Measurements from ENCODE around the gene RAD51D. TPM values are rescaled to one million over a fixed set of nuclear protein-coding genes. Genes with fewer than 3 reads are reported as not detected.

RAD51D gene
- total RNA-seq, 1 experiment from 2014 or later = 7.2 TPM

GRCh38 chr17:35147375-35147905 lies 27.8 kb upstream of the RAD51D start, which contains the start of gene UNC45B:
Gene UNC45B, plus strand, starts transcription at chr17:35147817. Its CDS starts 447 bp downstream, at chr17:35148264.
- Histone ChIP-seq H3K4me1 (ENCODE audit: low read length) (no peaks in the 10 kb centered on the region), H3K4me2 (ENCODE audit: low read depth, low read length, poor library complexity, severe bottlenecking) (no peak within 1 kb of the TSS), H3K4me3 (ENCODE audit: low read length) (no peak within 1 kb of the TSS), H3K36me3 (ENCODE audit: insufficient read depth, low read length) (no peaks in the 10 kb centered on the region), H3K27ac (ENCODE audit: low read length) (no peak within 1 kb of the TSS), H3K79me2 (ENCODE audit: low read length) (no peaks in the 10 kb centered on the region), H3K9me2 (replicated peaks; ENCODE audit: insufficient read depth, low read length) (no peaks in the 10 kb centered on the region), H4K20me1 (ENCODE audit: insufficient read depth, low read depth, low read length) (no peaks in the 10 kb centered on the region), H2AFZ (ENCODE audit: low read length) (no peak within 1 kb of the TSS), H3K9ac (ENCODE audit: low read length) (no peak within 1 kb of the TSS), H3K9me3 (ENCODE audit: low read length) (no peaks in the 10 kb centered on the region), H3K27me3 (ENCODE audit: low read length) (no peaks in the 10 kb centered on the region)
- DNase-seq = no peak

GRCh38 chr17:35146214-35146833 lies 26.7 kb upstream of the RAD51D start:
- Histone ChIP-seq H3K9ac (ENCODE audit: low read length) (no peak overlapping the region), H3K4me2 (ENCODE audit: low read depth, low read length, poor library complexity, severe bottlenecking) (no peak overlapping the region), H3K79me2 (ENCODE audit: low read length) (peaks cover 8% of the 10 kb centered on the region), H3K4me3 (ENCODE audit: low read length) (no peak overlapping the region), H4K20me1 (ENCODE audit: insufficient read depth, low read depth, low read length) (no peaks in the 10 kb centered on the region), H3K36me3 (ENCODE audit: insufficient read depth, low read length) (no peaks in the 10 kb centered on the region), H3K9me2 (replicated peaks; ENCODE audit: insufficient read depth, low read length) (no peaks in the 10 kb centered on the region), H2AFZ (ENCODE audit: low read length) (no peak overlapping the region), H3K27ac (ENCODE audit: low read length) (no peak overlapping the region), H3K27me3 (ENCODE audit: low read length) (no peaks in the 10 kb centered on the region), H3K9me3 (ENCODE audit: low read length) (no peaks in the 10 kb centered on the region), H3K4me1 (ENCODE audit: low read length) (no peaks in the 10 kb centered on the region)
- DNase-seq = no peak

GRCh38 chr17:35144840-35145239 lies 25.2 kb upstream of the RAD51D start:
- H3K27ac ChIP-seq (ENCODE audit: low read length) = no peak overlapping the region
- H3K9me3 ChIP-seq (ENCODE audit: low read length) = no peaks in the 10 kb centered on the region
- H3K79me2 ChIP-seq (ENCODE audit: low read length) = peaks cover 21% of the 10 kb centered on the region
- H4K20me1 ChIP-seq (ENCODE audit: insufficient read depth, low read depth, low read length) = 0 out of 2 replicates have a peak, but pooled peaks cover 3% of the 10 kb centered on the region
- no peaks in the 10 kb centered on the region for H3K36me3 ChIP-seq (ENCODE audit: insufficient read depth, low read length)
- no peak overlapping the region for H3K9ac ChIP-seq (ENCODE audit: low read length)
- H2AFZ ChIP-seq (ENCODE audit: low read length) = no peak overlapping the region
- H3K9me2 ChIP-seq (replicated peaks; ENCODE audit: insufficient read depth, low read length) = no peaks in the 10 kb centered on the region
- H3K27me3 ChIP-seq (ENCODE audit: low read length) = no peaks in the 10 kb centered on the region
- DNase-seq = no peak
- peaks cover 10% of the 10 kb centered on the region for H3K4me1 ChIP-seq (ENCODE audit: low read length)
- H3K4me2 ChIP-seq (ENCODE audit: low read depth, low read length, poor library complexity, severe bottlenecking) = no peak overlapping the region
- H3K4me3 ChIP-seq (ENCODE audit: low read length) = no peak overlapping the region

GRCh38 chr17:35142467-35142796 lies 22.8 kb upstream of the RAD51D start:
- Histone ChIP-seq H3K27ac (ENCODE audit: low read length) (no peak overlapping the region), H3K9me3 (ENCODE audit: low read length) (no peaks in the 10 kb centered on the region), H3K4me3 (ENCODE audit: low read length) (0 out of 2 replicates have a peak overlapping the region, but pooled peaks have one; percentile 94), H3K4me2 (ENCODE audit: low read depth, low read length, poor library complexity, severe bottlenecking) (peak overlapping the region; percentile 79), H3K9ac (ENCODE audit: low read length) (no peak overlapping the region), H2AFZ (ENCODE audit: low read length) (no peak overlapping the region), H3K4me1 (ENCODE audit: low read length) (peaks cover 10% of the 10 kb centered on the region), H3K36me3 (ENCODE audit: insufficient read depth, low read length) (peaks cover 19% of the 10 kb centered on the region; the same call in 1 of the 2 replicates), H4K20me1 (ENCODE audit: insufficient read depth, low read depth, low read length) (0 out of 2 replicates have a peak, but pooled peaks cover 7% of the 10 kb centered on the region), H3K27me3 (ENCODE audit: low read length) (no peaks in the 10 kb centered on the region), H3K9me2 (replicated peaks; ENCODE audit: insufficient read depth, low read length) (no peaks in the 10 kb centered on the region), H3K79me2 (ENCODE audit: low read length) (peaks cover 38% of the 10 kb centered on the region)
- no peak for DNase-seq

GRCh38 chr17:35141681-35142466 lies 22.2 kb upstream of the RAD51D start, which contains the start of gene NLE1:
Gene NLE1, minus strand, starts transcription at chr17:35142303. Its CDS starts 28 bp downstream, at chr17:35142275.
- peak within 1 kb of the TSS; percentile 7; the same call in 1 of the 2 replicates for H3K27ac ChIP-seq (ENCODE audit: low read length)
- peak within 1 kb of the TSS; percentile 94 for H3K4me3 ChIP-seq (ENCODE audit: low read length)
- DNase-seq = peak; percentile 93
- H3K9me3 ChIP-seq (ENCODE audit: low read length) = no peaks in the 10 kb centered on the region
- no peaks in the 10 kb centered on the region for H3K27me3 ChIP-seq (ENCODE audit: low read length)
- peaks cover 38% of the 10 kb centered on the region for H3K79me2 ChIP-seq (ENCODE audit: low read length)
- H3K4me2 ChIP-seq (ENCODE audit: low read depth, low read length, poor library complexity, severe bottlenecking) = peak within 1 kb of the TSS; percentile 79
- H2AFZ ChIP-seq (ENCODE audit: low read length) = no peak within 1 kb of the TSS
- peaks cover 10% of the 10 kb centered on the region for H3K4me1 ChIP-seq (ENCODE audit: low read length)
- 0 out of 2 replicates have a peak, but pooled peaks cover 7% of the 10 kb centered on the region for H4K20me1 ChIP-seq (ENCODE audit: insufficient read depth, low read depth, low read length)
- peaks cover 21% of the 10 kb centered on the region for H3K36me3 ChIP-seq (ENCODE audit: insufficient read depth, low read length)
- no peaks in the 10 kb centered on the region for H3K9me2 ChIP-seq (replicated peaks; ENCODE audit: insufficient read depth, low read length)
- H3K9ac ChIP-seq (ENCODE audit: low read length) = peak within 1 kb of the TSS; percentile 92

GRCh38 chr17:35138218-35138617 lies 18.6 kb upstream of the RAD51D start:
- no peaks in the 10 kb centered on the region for H3K27me3 ChIP-seq (ENCODE audit: low read length)
- H3K79me2 ChIP-seq (ENCODE audit: low read length) = peaks cover 38% of the 10 kb centered on the region
- H3K36me3 ChIP-seq (ENCODE audit: insufficient read depth, low read length) = peaks cover 48% of the 10 kb centered on the region

GRCh38 chr17:35135322-35135721 lies 15.7 kb upstream of the RAD51D start:
- no peak overlapping the region for H3K9ac ChIP-seq (ENCODE audit: low read length)
- no peaks in the 10 kb centered on the region for H3K9me2 ChIP-seq (replicated peaks; ENCODE audit: insufficient read depth, low read length)
- DNase-seq = no peak
- H2AFZ ChIP-seq (ENCODE audit: low read length) = no peak overlapping the region
- H3K4me1 ChIP-seq (ENCODE audit: low read length) = peaks cover 1% of the 10 kb centered on the region; the same call in 1 of the 2 replicates
- H3K9me3 ChIP-seq (ENCODE audit: low read length) = no peaks in the 10 kb centered on the region
- H3K79me2 ChIP-seq (ENCODE audit: low read length) = peaks cover 20% of the 10 kb centered on the region
- no peak overlapping the region for H3K27ac ChIP-seq (ENCODE audit: low read length)
- no peaks in the 10 kb centered on the region for H3K27me3 ChIP-seq (ENCODE audit: low read length)
- peaks cover 61% of the 10 kb centered on the region for H3K36me3 ChIP-seq (ENCODE audit: insufficient read depth, low read length)
- H3K4me3 ChIP-seq (ENCODE audit: low read length) = no peak overlapping the region
- no peak overlapping the region for H3K4me2 ChIP-seq (ENCODE audit: low read depth, low read length, poor library complexity, severe bottlenecking)
- H4K20me1 ChIP-seq (ENCODE audit: insufficient read depth, low read depth, low read length) = 0 out of 2 replicates have a peak, but pooled peaks cover 4% of the 10 kb centered on the region

More at GRCh38 chr17:35138218-35138617, 18.6 kb upstream of the RAD51D start:
- Histone ChIP-seq H3K9me3 (ENCODE audit: low read length) (no peaks in the 10 kb centered on the region), H3K9ac (ENCODE audit: low read length) (no peak overlapping the region), H3K4me1 (ENCODE audit: low read length) (peaks cover 10% of the 10 kb centered on the region), H3K4me2 (ENCODE audit: low read depth, low read length, poor library complexity, severe bottlenecking) (no peak overlapping the region), H3K9me2 (replicated peaks; ENCODE audit: insufficient read depth, low read length) (no peaks in the 10 kb centered on the region), H4K20me1 (ENCODE audit: insufficient read depth, low read depth, low read length) (0 out of 2 replicates have a peak, but pooled peaks cover 7% of the 10 kb centered on the region), H3K27ac (ENCODE audit: low read length) (no peak overlapping the region), H3K4me3 (ENCODE audit: low read length) (no peak overlapping the region), H2AFZ (ENCODE audit: low read length) (no peak overlapping the region)
- DNase-seq = no peak

All from Karpas-422 (cell line).